Endothelial cell of umbilical vein (primary cell): ENCODE measurements around the gene SLC6A19. TPM values are rescaled to one million over a fixed set of nuclear protein-coding genes. Genes with fewer than 3 reads are reported as not detected.

Experiments
- BruUV-seq: library from RNA; stranded (reverse); fragments of 400-500 nt; replicated peaks from 2 replicates; lab custom pipeline; 2021; lab: Mats Ljungman, UMichigan
- CTCF ChIA-PET: fragments of 300-600, 350-600 bp; sonication (Branson Sonifier 250); formaldehyde crosslinking; loops from one replicate; lab custom pipeline; 2021; ENCODE audit warnings: antibody characterized with exemption, inconsistent platforms; lab: Charles Lee
- POLR2A ChIA-PET: fragments of 300-600, 350-600 bp; sonication (Branson Sonifier 250); formaldehyde crosslinking; loops from one replicate; lab custom pipeline; 2021; ENCODE audit warnings: antibody characterized with exemption, inconsistent platforms; lab: Charles Lee
- DNase-seq: peaks from one replicate; pipeline ENCODE4 v3.0.0-alpha.2; 2011; ENCODE audit warnings: low read depth, low spot score
- FAIRE-seq: peaks from 2 replicates; lab custom pipeline; 2011; peaks lifted over from hg19 to GRCh38; lab: Jason Lieb, UNC
- H2AFZ ChIP-seq: 2 replicates; pipeline ENCODE4 v1.6.0; 2012; ENCODE audit warnings: low read depth, low read length, control low read depth, inconsistent platforms
- H3K27ac ChIP-seq: 2 replicates; pipeline ENCODE4 v1.5.1; 2011; ENCODE audit warnings: low read depth, mild to moderate bottlenecking, control low read depth, low read length, moderate library complexity; ENCODE audit not compliant: insufficient read depth
- H3K27me3 ChIP-seq, 2 experiments: 2 replicates each; pipeline versions ENCODE4 v1.6.0 to v1.6.1; 2011; ENCODE audit warnings: low read length in 2 of 2, mixed read lengths in 1 of 2; ENCODE audit not compliant: control insufficient read depth in 2 of 2, insufficient read depth in 2 of 2
- H3K36me3 ChIP-seq, 2 experiments: 2 replicates in 1 of 2; 3 replicates in 1 of 2; pipeline ENCODE4 v1.5.1; 2011; ENCODE audit warnings: low read length in 2 of 2, mild to moderate bottlenecking in 1 of 2, moderate library complexity in 1 of 2; ENCODE audit not compliant: control insufficient read depth in 2 of 2, insufficient read depth in 2 of 2; ENCODE audit errors: extremely low read depth in 1 of 2
- H3K4me1 ChIP-seq: 3 replicates; pipeline ENCODE4 v1.5.1; 2011; ENCODE audit warnings: mild to moderate bottlenecking, low read length; ENCODE audit not compliant: control insufficient read depth, insufficient read depth; ENCODE audit errors: extremely low read depth
- H3K4me2 ChIP-seq: 2 replicates; pipeline ENCODE4 v1.6.1; 2011; ENCODE audit warnings: low read length, control low read depth, mixed read lengths; ENCODE audit not compliant: insufficient read depth
- H3K4me3 ChIP-seq, 3 experiments: fragments of 200-600 bp in 1 of 3; sonication (generic), shearing (Covaris generic) in 1 of 3; replicated peaks in 1 of 3; 2 replicates each; pipeline ENCODE4 v1.5.1; 2011 to 2016; ENCODE audit warnings: control low read depth in 3 of 3, low read length in 3 of 3, mild to moderate bottlenecking in 2 of 3, inconsistent platforms in 1 of 3, low read depth in 1 of 3, moderate library complexity in 1 of 3; ENCODE audit not compliant: insufficient read depth in 1 of 3
- H3K79me2 ChIP-seq: 2 replicates; pipeline ENCODE4 v1.6.0; 2012; ENCODE audit warnings: low read length, inconsistent platforms; ENCODE audit not compliant: control insufficient read depth, insufficient read depth
- H3K9ac ChIP-seq: replicated peaks from 2 replicates; pipeline ENCODE3; 2011; ENCODE audit warnings: low read length, control low read depth; ENCODE audit not compliant: insufficient read depth; ENCODE audit errors: extremely low read depth
- H3K9me1 ChIP-seq: replicated peaks from 3 replicates; pipeline ENCODE4 v1.6.0; 2011; ENCODE audit warnings: mild to moderate bottlenecking, low read length; ENCODE audit not compliant: control insufficient read depth, insufficient read depth; ENCODE audit errors: extremely low read depth
- H3K9me3 ChIP-seq: replicated peaks from 2 replicates; pipeline ENCODE4 v1.5.1; 2012; ENCODE audit warnings: low read length, inconsistent platforms; ENCODE audit not compliant: control insufficient read depth, insufficient read depth
- H4K20me1 ChIP-seq: replicated peaks from 2 replicates; pipeline ENCODE3; 2011; ENCODE audit warnings: mild to moderate bottlenecking, low read length; ENCODE audit not compliant: control insufficient read depth, insufficient read depth; ENCODE audit errors: extremely low read depth
- CTCF ChIP-seq, 2 donors: IDR thresholded peaks; 1 replicate in 1 of 2; 2 replicates in 1 of 2; pipeline ENCODE4 v1.5.1; 2011; ENCODE audit warnings: low read length in 2 of 2, mild to moderate bottlenecking in 2 of 2, moderate library complexity in 2 of 2, control low read depth in 1 of 2, inconsistent platforms in 1 of 2, low read depth in 1 of 2; ENCODE audit not compliant: insufficient read depth in 1 of 2; ENCODE audit errors: extremely low read depth in 1 of 2
- EZH2 ChIP-seq: IDR thresholded peaks from 2 replicates; pipeline ENCODE4 v1.6.1; 2012; ENCODE audit warnings: borderline replicate concordance, low read depth, mild to moderate bottlenecking, moderate library complexity, low read length, inconsistent platforms; ENCODE audit not compliant: severe bottlenecking
- FOS ChIP-seq: IDR thresholded peaks from 2 replicates; pipeline ENCODE4 v1.6.1; 2011; ENCODE audit warnings: mild to moderate bottlenecking, low read length, moderate library complexity, borderline replicate concordance; ENCODE audit not compliant: insufficient read depth
- GATA2 ChIP-seq: IDR thresholded peaks from 2 replicates; pipeline ENCODE4 v1.7.0; 2011; ENCODE audit warnings: low read depth, mild to moderate bottlenecking, moderate library complexity, mixed read lengths, low read length; ENCODE audit not compliant: insufficient read length, insufficient read depth
- JUN ChIP-seq: IDR thresholded peaks from 2 replicates; pipeline ENCODE4 v1.6.1; 2011; ENCODE audit warnings: borderline replicate concordance, low read depth; ENCODE audit not compliant: insufficient read length, insufficient read depth
- MAX ChIP-seq: IDR thresholded peaks from 2 replicates; pipeline ENCODE4 v1.6.1; 2011; ENCODE audit not compliant: insufficient read depth, insufficient read length
- MYC ChIP-seq: IDR thresholded peaks from one replicate; pipeline ENCODE4 v1.6.1; 2011; ENCODE audit warnings: mild to moderate bottlenecking, low read depth, low read length
- POLR2A ChIP-seq: IDR thresholded peaks from 2 replicates; pipeline ENCODE4 v1.6.1; 2012; ENCODE audit warnings: low read depth, mild to moderate bottlenecking, control low read depth, low read length
- POLR2AphosphoS5 ChIP-seq: IDR thresholded peaks from 2 replicates; pipeline ENCODE4 v1.6.1; 2012; ENCODE audit warnings: low read depth, mild to moderate bottlenecking, control low read depth, low read length, moderate library complexity; ENCODE audit not compliant: insufficient read depth
- dilution Hi-C: fragments of 300-500 bp; cut with MboI; formaldehyde crosslinking; loops from one replicate; pipeline ENCODE4 v1.15.0; 2019; ENCODE audit warnings: low sequenced_read_pairs; ENCODE audit not compliant: extremely low pct_ligation_motif_present
- intact Hi-C: fragments of 100-400 bp; cut with micrococcal nuclease; formaldehyde crosslinking; loops from one replicate; pipeline ENCODE4 v1.10.0; 2022
- polyA plus RNA-seq, 4 experiments: library from polyadenylated mRNA; depleted of rRNA in 3 of 4; stranded (reverse) in 3 of 4; unstranded in 1 of 4; fragments of >200 nt; gene quantifications; 2 replicates each; pipeline versions ENCODE4 v1.2.1 to v1.2.3, GENCODE V29; 2011 to 2012; ENCODE audit warnings: missing spikeins in 1 of 4
- total RNA-seq: library from RNA; stranded (reverse); gene quantifications from 2 replicates; pipeline ENCODE4 v1.2.3, GENCODE V29; 2021

Gene SLC6A19
- total and polyA plus RNA-seq, 2 donors (not counting 3 experiments of a cell fraction or from before 2014, with no cell fraction given), result not detected

- no peak for DNase-seq
Measured at GRCh38 chr5:1244976-1245375, 43.6 kb downstream of the SLC6A19 start.

GRCh38 chr5:1245905-1246576 lies 44.6 kb downstream of the SLC6A19 start:
- CTCF ChIA-PET, result no interaction called here
- Histone ChIP-seq H3K9ac (no peak overlapping the region), H3K79me2 (no peaks in the 10 kb centered on the region), H3K27ac (no peak overlapping the region), H3K9me1 (no peaks in the 10 kb centered on the region), H3K27me3 (peaks cover 0 to 3% of the 10 kb centered on the region in 2 experiments), H3K36me3 (no peaks in the 10 kb centered on the region), H2AFZ (no peak overlapping the region), H4K20me1 (no peaks in the 10 kb centered on the region), H3K9me3 (no peaks in the 10 kb centered on the region), H3K4me1 (no peaks in the 10 kb centered on the region), H3K4me2 (no peak overlapping the region), H3K4me3 (no peak overlapping the region)
- POLR2A ChIA-PET, result no interaction called here
- intact Hi-C loops (no loop called here), dilution Hi-C loops (no loop called here)
- FAIRE-seq, result no peak
- BruUV-seq, result no TSS peak
- no peak for DNase-seq
- TF ChIP-seq MAX (no peak), JUN (no peak), GATA2 (no peak), POLR2A (no peak), MYC (no peak), CTCF (IDR thresholded peaks at IDR 0.05; ENCODE audit: extremely low read depth in 1 of 2, insufficient read depth in 1 of 2, low read depth in 1 of 2, low read length in 2 of 2) (no peak), FOS (no peak), EZH2 (no peak), POLR2AphosphoS5 (no peak)

More at GRCh38 chr5:1244976-1245375, 43.6 kb downstream of the SLC6A19 start:
- no peak for FAIRE-seq
- peaks cover 0 to 3% of the 10 kb centered on the region in 2 experiments for H3K27me3 ChIP-seq
- no peak for TF ChIP-seq POLR2AphosphoS5
- TF ChIP-seq MAX, result no peak
- TF ChIP-seq JUN, result no peak
- TF ChIP-seq POLR2A, result no peak
- no peak for TF ChIP-seq MYC
- TF ChIP-seq EZH2, result no peak
- H3K27ac ChIP-seq, result no peak overlapping the region
- H2AFZ ChIP-seq, result no peak overlapping the region
- dilution Hi-C loops (no loop called here), intact Hi-C loops (no loop called here)
- H4K20me1 ChIP-seq, result no peaks in the 10 kb centered on the region
- ChIA-PET POLR2A (no interaction called here), CTCF (no interaction called here)
- no peaks in the 10 kb centered on the region for H3K9me3 ChIP-seq
- H3K9me1 ChIP-seq, result no peaks in the 10 kb centered on the region
- no TSS peak for BruUV-seq
- H3K4me3 ChIP-seq, result no peak overlapping the region
- no peak overlapping the region for H3K4me2 ChIP-seq
- no peaks in the 10 kb centered on the region for H3K4me1 ChIP-seq
- H3K9ac ChIP-seq, result no peak overlapping the region
- H3K36me3 ChIP-seq, result no peaks in the 10 kb centered on the region
- H3K79me2 ChIP-seq, result no peaks in the 10 kb centered on the region
